Endothelial cell of umbilical vein (primary cell): Measurements from ENCODE around the gene C9orf57. TPM values are rescaled to one million over a fixed set of nuclear protein-coding genes. Genes with fewer than 3 reads are reported as not detected.

ENCODE experiments used
- BruUV-seq: library from RNA; stranded (reverse); fragments of 400-500 nt; replicated peaks from 2 replicates; lab custom pipeline; 2021; lab: Mats Ljungman, UMichigan
- CTCF ChIA-PET: fragments of 300-600, 350-600 bp; sonication (Branson Sonifier 250); formaldehyde crosslinking; loops from one replicate; lab custom pipeline; 2021; ENCODE audit warnings: antibody characterized with exemption, inconsistent platforms; lab: Charles Lee
- POLR2A ChIA-PET: fragments of 300-600, 350-600 bp; sonication (Branson Sonifier 250); formaldehyde crosslinking; loops from one replicate; lab custom pipeline; 2021; ENCODE audit warnings: antibody characterized with exemption, inconsistent platforms; lab: Charles Lee
- DNase-seq: peaks from one replicate; pipeline ENCODE4 v3.0.0-alpha.2; 2011; ENCODE audit warnings: low read depth, low spot score
- FAIRE-seq: peaks from 2 replicates; lab custom pipeline; 2011; peaks lifted over from hg19 to GRCh38; lab: Jason Lieb, UNC
- H2AFZ ChIP-seq: 2 replicates; pipeline ENCODE4 v1.6.0; 2012; ENCODE audit warnings: low read depth, low read length, control low read depth, inconsistent platforms
- H3K27ac ChIP-seq: 2 replicates; pipeline ENCODE4 v1.5.1; 2011; ENCODE audit warnings: low read depth, mild to moderate bottlenecking, control low read depth, low read length, moderate library complexity; ENCODE audit not compliant: insufficient read depth
- H3K27me3 ChIP-seq, 2 experiments: 2 replicates each; pipeline versions ENCODE4 v1.6.0 to v1.6.1; 2011; ENCODE audit warnings: low read length in 2 of 2, mixed read lengths in 1 of 2; ENCODE audit not compliant: control insufficient read depth in 2 of 2, insufficient read depth in 2 of 2
- H3K36me3 ChIP-seq, 2 experiments: 2 replicates in 1 of 2; 3 replicates in 1 of 2; pipeline ENCODE4 v1.5.1; 2011; ENCODE audit warnings: low read length in 2 of 2, mild to moderate bottlenecking in 1 of 2, moderate library complexity in 1 of 2; ENCODE audit not compliant: control insufficient read depth in 2 of 2, insufficient read depth in 2 of 2; ENCODE audit errors: extremely low read depth in 1 of 2
- H3K4me1 ChIP-seq: 3 replicates; pipeline ENCODE4 v1.5.1; 2011; ENCODE audit warnings: mild to moderate bottlenecking, low read length; ENCODE audit not compliant: control insufficient read depth, insufficient read depth; ENCODE audit errors: extremely low read depth
- H3K4me2 ChIP-seq: 2 replicates; pipeline ENCODE4 v1.6.1; 2011; ENCODE audit warnings: low read length, control low read depth, mixed read lengths; ENCODE audit not compliant: insufficient read depth
- H3K4me3 ChIP-seq, 3 experiments: fragments of 200-600 bp in 1 of 3; sonication (generic), shearing (Covaris generic) in 1 of 3; replicated peaks in 1 of 3; 2 replicates each; pipeline ENCODE4 v1.5.1; 2011 to 2016; ENCODE audit warnings: control low read depth in 3 of 3, low read length in 3 of 3, mild to moderate bottlenecking in 2 of 3, inconsistent platforms in 1 of 3, low read depth in 1 of 3, moderate library complexity in 1 of 3; ENCODE audit not compliant: insufficient read depth in 1 of 3
- H3K79me2 ChIP-seq: 2 replicates; pipeline ENCODE4 v1.6.0; 2012; ENCODE audit warnings: low read length, inconsistent platforms; ENCODE audit not compliant: control insufficient read depth, insufficient read depth
- H3K9ac ChIP-seq: replicated peaks from 2 replicates; pipeline ENCODE3; 2011; ENCODE audit warnings: low read length, control low read depth; ENCODE audit not compliant: insufficient read depth; ENCODE audit errors: extremely low read depth
- H3K9me1 ChIP-seq: replicated peaks from 3 replicates; pipeline ENCODE4 v1.6.0; 2011; ENCODE audit warnings: mild to moderate bottlenecking, low read length; ENCODE audit not compliant: control insufficient read depth, insufficient read depth; ENCODE audit errors: extremely low read depth
- H3K9me3 ChIP-seq: replicated peaks from 2 replicates; pipeline ENCODE4 v1.5.1; 2012; ENCODE audit warnings: low read length, inconsistent platforms; ENCODE audit not compliant: control insufficient read depth, insufficient read depth
- H4K20me1 ChIP-seq: replicated peaks from 2 replicates; pipeline ENCODE3; 2011; ENCODE audit warnings: mild to moderate bottlenecking, low read length; ENCODE audit not compliant: control insufficient read depth, insufficient read depth; ENCODE audit errors: extremely low read depth
- FOS ChIP-seq: IDR thresholded peaks from 2 replicates; pipeline ENCODE4 v1.6.1; 2011; ENCODE audit warnings: mild to moderate bottlenecking, low read length, moderate library complexity, borderline replicate concordance; ENCODE audit not compliant: insufficient read depth
- POLR2A ChIP-seq: IDR thresholded peaks from 2 replicates; pipeline ENCODE4 v1.6.1; 2012; ENCODE audit warnings: low read depth, mild to moderate bottlenecking, control low read depth, low read length
- dilution Hi-C: fragments of 300-500 bp; cut with MboI; formaldehyde crosslinking; loops from one replicate; pipeline ENCODE4 v1.15.0; 2019; ENCODE audit warnings: low sequenced_read_pairs; ENCODE audit not compliant: extremely low pct_ligation_motif_present
- intact Hi-C: fragments of 100-400 bp; cut with micrococcal nuclease; formaldehyde crosslinking; loops from one replicate; pipeline ENCODE4 v1.10.0; 2022
- polyA plus RNA-seq, 4 experiments: library from polyadenylated mRNA; depleted of rRNA in 3 of 4; stranded (reverse) in 3 of 4; unstranded in 1 of 4; fragments of >200 nt; gene quantifications; 2 replicates each; pipeline versions ENCODE4 v1.2.1 to v1.2.3, GENCODE V29; 2011 to 2012; ENCODE audit warnings: missing spikeins in 1 of 4
- total RNA-seq: library from RNA; stranded (reverse); gene quantifications from 2 replicates; pipeline ENCODE4 v1.2.3, GENCODE V29; 2021

Gene C9orf57
- total and polyA plus RNA-seq, 2 donors (not counting 3 experiments of a cell fraction or from before 2014, with no cell fraction given): not detected

GRCh38 chr9:72022841-72023240 is 37.6 kb downstream of the C9orf57 start:
- dilution Hi-C loops (no loop called here), intact Hi-C loops (no loop called here)
- no peak for DNase-seq
- H3K4me3 ChIP-seq: no peak overlapping the region
- H3K4me2 ChIP-seq: no peak overlapping the region
- BruUV-seq: no TSS peak
- H3K27ac ChIP-seq: no peak overlapping the region
- no peak overlapping the region for H2AFZ ChIP-seq
- TF ChIP-seq FOS: no peak
- no peak for FAIRE-seq
- H3K9ac ChIP-seq: no peak overlapping the region
- H4K20me1 ChIP-seq: no peaks in the 10 kb centered on the region
- H3K79me2 ChIP-seq: no peaks in the 10 kb centered on the region
- ChIA-PET POLR2A (no interaction called here), CTCF (interaction anchor here (4.7 to 6.1 kb wide), 2 partner anchors 204 to 218 kb away, joined by 70 to 318 read pairs; no protein-coding TSS in a partner anchor)
- no peaks in the 10 kb centered on the region for H3K27me3 ChIP-seq
- no peaks in the 10 kb centered on the region for H3K36me3 ChIP-seq
- no peaks in the 10 kb centered on the region for H3K9me3 ChIP-seq
- H3K9me1 ChIP-seq: no peaks in the 10 kb centered on the region
- H3K4me1 ChIP-seq: no peaks in the 10 kb centered on the region

- no peak overlapping the region for H3K4me3 ChIP-seq
- intact Hi-C loops (loop anchor here (10.0 kb wide), 1 partner anchor 59 kb away; no protein-coding TSS in a partner anchor), dilution Hi-C loops (no loop called here)
- H3K4me1 ChIP-seq: no peaks in the 10 kb centered on the region
- H3K27me3 ChIP-seq: no peaks in the 10 kb centered on the region
- TF ChIP-seq POLR2A: no peak
- DNase-seq: no peak
- FAIRE-seq: no peak
- H3K79me2 ChIP-seq: no peaks in the 10 kb centered on the region
- no peak overlapping the region for H3K27ac ChIP-seq
- POLR2A ChIA-PET: no interaction called here
- no peak overlapping the region for H3K4me2 ChIP-seq
- CTCF ChIA-PET: interaction anchor here (1.0 kb wide), 1 partner anchor 12 kb away, joined by 5 read pairs; no protein-coding TSS in a partner anchor
- no peaks in the 10 kb centered on the region for H3K9me1 ChIP-seq
- no peaks in the 10 kb centered on the region for H3K36me3 ChIP-seq
- no peaks in the 10 kb centered on the region for H4K20me1 ChIP-seq
- H3K9ac ChIP-seq: no peak overlapping the region
- no peak overlapping the region for H2AFZ ChIP-seq
- no TSS peak for BruUV-seq
- H3K9me3 ChIP-seq: no peaks in the 10 kb centered on the region
Observed at GRCh38 chr9:72013292-72013760, 47.1 kb downstream of the C9orf57 start.
